ENCODE measurements around the gene DAND5.
"Not testable (repeated sequence)": the region's sequence is repeated elsewhere in the genome, so short reads cannot be mapped to it uniquely, and the experiment has no call there.

Gene DAND5

GRCh38 chr19:12967907-12968306 lies 1.5 kb upstream of the DAND5 start:
- DNase-seq: no peak

- no peak for DNase-seq
These were observed 869 bp downstream of the DAND5 start for GRCh38 chr19:12970070-12970820.

- no peak for DNase-seq
These were observed 3.9 kb downstream of the DAND5 start for GRCh38 chr19:12973236-12973635.

GRCh38 chr19:12974301-12975220 lies 5.2 kb downstream of the DAND5 start:
- DNase-seq: no peak

GRCh38 chr19:12975221-12975741 lies 5.9 kb downstream of the DAND5 start:
- no peak for DNase-seq

- not testable (repeated sequence) for DNase-seq
These were observed 6.7 kb downstream of the DAND5 start for GRCh38 chr19:12976109-12976508.

- DNase-seq: no peak
These were observed 10.6 kb downstream of the DAND5 start for GRCh38 chr19:12979974-12980373.

GRCh38 chr19:12982648-12983047 lies 13.3 kb downstream of the DAND5 start:
- DNase-seq: no peak

- DNase-seq: no peak
These were observed 13.7 kb downstream of the DAND5 start for GRCh38 chr19:12983091-12983490.

- peak; percentile 86 for DNase-seq
These were observed 14.3 kb downstream of the DAND5 start for GRCh38 chr19:12983542-12984142.

GRCh38 chr19:12984143-12984627 lies 14.8 kb downstream of the DAND5 start:
- no peak for DNase-seq

GRCh38 chr19:12984683-12985048 lies 15.3 kb downstream of the DAND5 start:
- DNase-seq: peak; percentile 66

- peak; percentile 81 for DNase-seq
These were observed 15.8 kb downstream of the DAND5 start for GRCh38 chr19:12985049-12985776.

- no peak for DNase-seq
These were observed 17.4 kb downstream of the DAND5 start for GRCh38 chr19:12986726-12987125.

GRCh38 chr19:12987190-12987589 lies 17.8 kb downstream of the DAND5 start:
- no peak for DNase-seq

GRCh38 chr19:12987781-12988180 lies 18.4 kb downstream of the DAND5 start:
- no peak for DNase-seq

- no peak for DNase-seq
These were observed 21.1 kb downstream of the DAND5 start for GRCh38 chr19:12990431-12990830.

- no peak for DNase-seq
These were observed 21.5 kb downstream of the DAND5 start for GRCh38 chr19:12990853-12991252.

GRCh38 chr19:12991296-12991695 lies 21.9 kb downstream of the DAND5 start:
- no peak for DNase-seq

GRCh38 chr19:12992729-12993128 lies 23.4 kb downstream of the DAND5 start:
- DNase-seq: no peak

GRCh38 chr19:12993562-12993961 lies 24.2 kb downstream of the DAND5 start:
- DNase-seq: no peak
